ENCODE data around the gene ARHGEF11.
A peak's percentile ranks its signal among the peaks of the same experiment; 100 is the strongest.
"Not testable (repeated sequence)": the region's sequence is repeated elsewhere in the genome, so short reads cannot be mapped to it uniquely, and the experiment has no call there.

Gene ARHGEF11

GRCh38 chr1:157045250-157046218 lies at the start of gene ARHGEF11:
Gene ARHGEF11, minus strand, starts transcription at chr1:157045742. Its CDS starts 1,412 bp downstream, at chr1:157044330.
- DNase-seq = peak; percentile 68

GRCh38 chr1:157095091-157095490 lies 49.5 kb upstream of the ARHGEF11 start:
- DNase-seq = no peak

- no peak for DNase-seq
These were observed 47.3 kb upstream of the ARHGEF11 start for GRCh38 chr1:157092831-157093230.

- DNase-seq = no peak
These were observed 46.2 kb upstream of the ARHGEF11 start for GRCh38 chr1:157091668-157092273.

- DNase-seq = no peak
These were observed 45.6 kb upstream of the ARHGEF11 start for GRCh38 chr1:157091186-157091585.

GRCh38 chr1:157090771-157091170 lies 45.2 kb upstream of the ARHGEF11 start:
- DNase-seq = no peak

GRCh38 chr1:157090196-157090647 lies 44.7 kb upstream of the ARHGEF11 start:
- DNase-seq = peak; percentile 43

GRCh38 chr1:157089789-157090188 lies 44.2 kb upstream of the ARHGEF11 start:
- DNase-seq = no peak

GRCh38 chr1:157088607-157089006 lies 43.1 kb upstream of the ARHGEF11 start:
- DNase-seq = no peak

GRCh38 chr1:157087030-157087429 lies 41.5 kb upstream of the ARHGEF11 start:
- no peak for DNase-seq

GRCh38 chr1:157086299-157086698 lies 40.8 kb upstream of the ARHGEF11 start:
- DNase-seq = no peak

GRCh38 chr1:157085421-157085820 lies 39.9 kb upstream of the ARHGEF11 start:
- no peak for DNase-seq

GRCh38 chr1:157084720-157085119 lies 39.2 kb upstream of the ARHGEF11 start:
- DNase-seq = no peak

- DNase-seq = peak; percentile 69
These were observed 36.2 kb upstream of the ARHGEF11 start for GRCh38 chr1:157081707-157082106.

GRCh38 chr1:157080714-157081113 lies 35.2 kb upstream of the ARHGEF11 start:
- DNase-seq = no peak

- DNase-seq = no peak
These were observed 31.9 kb upstream of the ARHGEF11 start for GRCh38 chr1:157077394-157077793.

GRCh38 chr1:157073944-157074685 lies 28.6 kb upstream of the ARHGEF11 start:
- DNase-seq = peak; percentile 5

- DNase-seq = no peak
These were observed 24.1 kb upstream of the ARHGEF11 start for GRCh38 chr1:157069601-157070000.

- DNase-seq = not testable (repeated sequence)
These were observed 13.7 kb upstream of the ARHGEF11 start for GRCh38 chr1:157059241-157059640.

- no peak for DNase-seq
These were observed 10.7 kb upstream of the ARHGEF11 start for GRCh38 chr1:157056269-157056668.

GRCh38 chr1:157055729-157056128 lies 10.2 kb upstream of the ARHGEF11 start:
- DNase-seq = not testable (repeated sequence)

GRCh38 chr1:157050836-157051235 lies 5.3 kb upstream of the ARHGEF11 start:
- no peak for DNase-seq

GRCh38 chr1:157047062-157047410 lies 1.5 kb upstream of the ARHGEF11 start:
- no peak for DNase-seq
